CMK (cell line): ENCODE measurements around the gene PCDHGB4.
"Not testable (repeated sequence)": the region's sequence is repeated elsewhere in the genome, so short reads cannot be mapped to it uniquely, and the experiment has no call there.

Experiments
- DNase-seq: peaks from one replicate; pipeline ENCODE4 v3.0.0-alpha.2; 2010; ENCODE audit warnings: low read depth

The PCDHGB4 gene

GRCh38 chr5:141430332-141431113, 43.0 kb downstream of the PCDHGB4 start, which contains the start of gene PCDHGA12:
PCDHGA12 (plus strand) TSS chr5:141430507; CDS start chr5:141430760, 253 bp downstream.
- DNase-seq = no peak

GRCh38 chr5:141431286-141431685, 43.8 kb downstream of the PCDHGB4 start:
- DNase-seq = no peak

GRCh38 chr5:141432308-141432707, 44.8 kb downstream of the PCDHGB4 start:
- DNase-seq = not testable (repeated sequence)

GRCh38 chr5:141432726-141433125, 45.2 kb downstream of the PCDHGB4 start:
- not testable (repeated sequence) for DNase-seq

GRCh38 chr5:141434006-141434405, 46.5 kb downstream of the PCDHGB4 start:
- no peak for DNase-seq

GRCh38 chr5:141437221-141437620, 49.7 kb downstream of the PCDHGB4 start:
- DNase-seq = no peak

- DNase-seq = no peak
These were observed 52.1 kb downstream of the PCDHGB4 start for GRCh38 chr5:141439411-141440141.
